Endometrial microvascular endothelial cells (primary cell): ENCODE data around the gene FMOD. TPM values are rescaled to one million over a fixed set of nuclear protein-coding genes. Genes with fewer than 3 reads are reported as not detected.

Experiments used
- in situ Hi-C: cut with HindIII; loops from 2 replicates; pipeline ENCODE4 v1.10.0; 2017; ENCODE audit warnings: low sequenced_read_pairs, low pct_unique_long_range_greater_than_20kb; ENCODE audit errors: inconsistent ontology term
- total RNA-seq: library from RNA; depleted of rRNA; stranded (reverse); fragments of >200 nt; gene quantifications from one replicate; pipeline ENCODE4 v1.2.3, GENCODE V29; 2015; ENCODE audit errors: inconsistent ontology term

The FMOD gene
- total RNA-seq, 1 donor from 2014 or later: not detected

DNA sequence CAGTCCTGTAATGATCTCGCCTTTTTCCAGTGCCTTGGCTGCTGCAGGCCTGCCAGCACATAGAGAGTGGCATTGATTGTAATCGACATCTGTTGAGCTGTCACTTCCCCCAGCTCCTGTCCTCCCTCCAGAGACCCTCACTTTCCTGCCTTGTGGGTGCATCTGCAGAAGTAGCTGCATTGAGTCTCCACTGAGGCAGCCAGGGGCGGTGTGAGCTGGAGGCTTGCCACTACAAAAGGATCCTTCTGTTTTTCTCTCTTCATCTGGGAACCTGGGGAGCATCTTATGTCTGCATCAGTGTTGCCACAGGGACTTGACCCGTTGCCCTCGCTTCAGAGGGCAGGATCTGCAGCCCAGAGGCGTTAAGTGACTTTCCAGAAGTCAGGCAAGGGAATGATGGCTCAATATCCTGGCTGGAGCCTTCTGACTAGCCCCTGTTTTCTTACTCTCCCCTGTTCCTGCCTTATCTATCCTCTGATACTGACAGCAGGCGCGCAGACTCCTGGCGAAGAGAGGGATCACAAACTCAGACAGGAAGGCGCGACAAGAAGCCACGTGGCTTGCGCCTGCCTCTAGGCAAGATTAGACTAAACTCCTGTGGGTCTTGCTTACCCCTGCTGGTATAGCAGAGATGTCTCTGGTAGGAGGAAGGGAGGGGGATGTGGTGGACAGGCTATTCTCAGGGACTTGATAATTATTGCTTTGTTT is 13.3 kb upstream of the FMOD start:
- in situ Hi-C loops: loop anchor here (25.0 kb wide), 1 partner anchor 123 kb away; the partner anchor contains the start of genes OPTC and PRELP

DNA sequence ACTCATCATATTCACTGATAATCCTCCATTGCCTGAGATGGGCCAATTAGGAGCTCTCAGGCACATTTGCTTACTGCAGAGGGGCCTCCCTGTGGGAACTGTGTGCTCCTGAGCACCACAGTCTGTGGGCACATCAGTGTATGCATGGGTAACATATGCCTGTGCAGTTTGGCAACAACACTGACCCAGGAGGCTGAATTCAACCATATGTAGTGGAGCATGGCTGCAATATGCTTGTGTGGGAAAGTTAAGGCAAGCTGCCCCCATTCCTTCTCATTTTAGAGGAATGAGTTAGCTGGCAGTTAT is 11.8 kb upstream of the FMOD start:
- in situ Hi-C loops: loop anchor here (25.0 kb wide), 1 partner anchor 125 kb away; the partner anchor contains the start of genes OPTC and PRELP

DNA sequence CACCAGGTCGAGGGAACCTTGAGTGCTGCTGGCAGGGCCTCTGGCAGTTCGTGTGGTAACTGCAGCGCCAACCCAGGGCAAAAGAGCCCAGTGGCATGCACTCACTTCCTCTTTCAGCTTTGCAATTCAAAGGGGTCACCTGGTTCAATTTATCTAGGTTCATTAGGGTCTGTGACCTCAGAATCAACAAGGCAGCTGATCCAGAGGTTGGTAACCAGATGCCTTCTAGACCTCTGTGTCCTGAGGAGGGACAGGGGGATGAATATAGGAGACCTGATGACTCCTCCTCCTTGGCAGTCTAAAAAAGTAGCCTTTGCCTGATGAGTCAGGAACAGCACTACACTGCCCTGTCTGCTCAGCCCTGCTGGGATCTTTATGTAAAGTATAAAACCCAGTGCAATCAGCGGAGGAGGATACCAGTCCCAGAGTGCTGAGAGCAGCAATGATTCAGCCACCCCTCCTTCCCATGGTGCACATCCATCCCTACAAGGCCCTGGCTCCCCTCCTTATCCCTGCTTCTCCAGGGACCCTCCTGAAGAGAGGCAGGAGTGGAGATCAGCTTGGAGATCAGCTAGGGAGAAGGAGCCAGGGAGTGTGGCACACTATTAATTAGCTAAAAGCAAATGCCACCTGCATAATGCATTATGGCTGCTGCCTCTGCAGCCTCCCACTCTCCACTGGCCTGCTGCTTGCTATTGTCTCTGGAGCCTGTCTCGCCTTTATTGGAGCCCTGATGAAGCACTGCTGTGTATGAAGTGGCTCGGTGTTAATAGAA is 11.2 kb upstream of the FMOD start:
- in situ Hi-C loops: loop anchor here (25.0 kb wide), 1 partner anchor 125 kb away; the partner anchor contains the start of genes OPTC and PRELP

DNA sequence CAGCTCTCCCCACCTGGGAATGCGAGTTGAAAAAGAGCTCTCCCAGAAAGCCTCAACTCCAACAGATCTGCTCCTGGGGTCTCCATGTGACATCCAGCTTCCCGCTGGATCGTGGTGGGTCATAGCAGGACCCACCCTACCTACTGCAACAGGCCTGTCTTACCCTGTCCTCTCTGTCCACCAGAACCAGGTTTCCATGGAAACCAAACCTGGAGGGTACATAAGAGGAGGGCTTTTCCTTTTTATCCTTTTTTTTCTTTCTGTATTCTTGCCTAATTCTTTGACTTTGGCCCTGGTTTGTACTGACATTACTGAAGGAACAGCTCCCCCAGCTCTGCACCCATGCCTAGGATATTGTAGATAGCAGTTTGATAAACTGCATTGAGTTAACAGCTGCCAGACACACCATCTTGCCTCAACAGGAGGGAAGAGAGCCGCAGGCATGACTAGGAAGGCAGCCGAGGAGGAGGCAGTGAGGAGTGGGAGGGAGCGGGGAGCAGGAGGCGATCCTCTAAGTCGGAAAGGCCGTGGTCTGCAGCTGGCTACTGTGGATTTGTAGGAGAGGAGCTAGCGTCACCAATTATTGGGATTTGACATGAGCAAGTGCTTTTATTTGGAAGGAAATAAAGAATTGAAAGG is 9.7 kb upstream of the FMOD start:
- in situ Hi-C loops: loop anchor here (25.0 kb wide), 1 partner anchor 127 kb away; the partner anchor contains the start of genes OPTC and PRELP

DNA sequence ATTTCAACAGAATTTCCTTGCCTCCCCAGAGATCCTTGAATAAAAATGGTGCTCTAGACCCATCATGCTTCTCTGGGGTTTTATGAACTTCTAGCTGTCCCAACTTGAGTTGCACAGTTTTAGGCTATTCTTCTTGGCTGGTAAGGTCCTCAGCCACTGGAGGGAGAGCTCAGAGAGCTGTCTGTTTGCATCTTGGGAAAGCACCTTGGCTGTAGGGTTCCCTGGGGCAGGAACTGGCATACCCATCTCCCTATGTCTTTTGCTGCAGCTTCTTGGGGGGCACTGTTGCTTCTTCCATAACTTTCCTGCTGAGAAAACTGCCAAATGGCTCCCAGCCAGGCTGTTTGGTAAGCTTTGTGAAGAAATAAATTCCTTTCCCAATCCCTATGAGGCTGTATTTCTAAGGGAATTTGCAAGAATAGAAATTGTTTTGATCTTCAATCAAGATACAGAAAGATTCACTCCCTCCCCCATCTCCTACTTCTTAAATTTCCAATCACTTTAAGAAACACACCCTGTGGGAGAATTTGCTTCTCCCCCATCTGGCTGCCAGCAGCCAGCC is 8.2 kb upstream of the FMOD start:
- in situ Hi-C loops: loop anchor here (25.0 kb wide), 1 partner anchor 128 kb away; the partner anchor contains the start of genes OPTC and PRELP

DNA sequence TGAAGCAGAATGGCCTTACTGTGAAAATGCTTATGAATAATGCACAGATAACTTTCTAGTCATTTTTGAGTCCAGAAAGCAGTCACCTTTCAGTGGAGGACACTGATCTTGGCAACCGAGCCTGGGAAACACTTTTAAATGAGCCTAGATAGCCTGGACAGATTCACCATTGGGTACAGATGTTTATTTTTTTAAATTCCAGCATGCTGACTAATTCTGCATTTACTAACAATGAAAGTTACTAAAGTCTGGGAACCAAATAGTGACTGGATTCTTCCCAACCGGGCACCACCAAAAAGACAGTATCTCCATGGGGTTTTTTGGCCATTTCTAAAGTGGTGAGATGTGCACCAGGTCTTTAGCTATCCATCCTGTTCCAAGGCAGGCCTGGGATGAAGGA is 3.3 kb upstream of the FMOD start:
- in situ Hi-C loops: loop anchor here (25.0 kb wide), 1 partner anchor 133 kb away; the partner anchor contains the start of genes OPTC and PRELP

DNA sequence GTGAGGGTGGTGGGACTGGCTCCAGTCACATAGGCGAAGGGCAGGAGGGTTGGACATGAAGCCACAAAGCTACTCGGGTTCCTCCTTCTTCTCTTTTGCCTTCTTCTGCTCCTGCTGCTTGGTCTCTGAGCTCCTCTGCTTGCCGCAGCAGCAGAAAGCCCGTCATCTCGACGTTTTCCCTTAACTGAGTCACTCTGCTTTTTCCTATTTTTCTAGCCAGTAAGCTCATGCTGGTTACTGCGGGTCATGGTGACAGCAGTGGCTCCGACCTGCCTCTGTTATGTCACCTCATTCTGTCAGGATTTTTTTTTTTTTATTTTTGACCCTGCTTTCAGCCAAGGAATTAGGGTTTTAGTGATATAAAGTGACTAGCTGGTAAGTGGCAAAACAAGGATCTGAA is 2.6 kb upstream of the FMOD start:
- in situ Hi-C loops: loop anchor here (25.0 kb wide), 1 partner anchor 134 kb away; the partner anchor contains the start of genes OPTC and PRELP

DNA sequence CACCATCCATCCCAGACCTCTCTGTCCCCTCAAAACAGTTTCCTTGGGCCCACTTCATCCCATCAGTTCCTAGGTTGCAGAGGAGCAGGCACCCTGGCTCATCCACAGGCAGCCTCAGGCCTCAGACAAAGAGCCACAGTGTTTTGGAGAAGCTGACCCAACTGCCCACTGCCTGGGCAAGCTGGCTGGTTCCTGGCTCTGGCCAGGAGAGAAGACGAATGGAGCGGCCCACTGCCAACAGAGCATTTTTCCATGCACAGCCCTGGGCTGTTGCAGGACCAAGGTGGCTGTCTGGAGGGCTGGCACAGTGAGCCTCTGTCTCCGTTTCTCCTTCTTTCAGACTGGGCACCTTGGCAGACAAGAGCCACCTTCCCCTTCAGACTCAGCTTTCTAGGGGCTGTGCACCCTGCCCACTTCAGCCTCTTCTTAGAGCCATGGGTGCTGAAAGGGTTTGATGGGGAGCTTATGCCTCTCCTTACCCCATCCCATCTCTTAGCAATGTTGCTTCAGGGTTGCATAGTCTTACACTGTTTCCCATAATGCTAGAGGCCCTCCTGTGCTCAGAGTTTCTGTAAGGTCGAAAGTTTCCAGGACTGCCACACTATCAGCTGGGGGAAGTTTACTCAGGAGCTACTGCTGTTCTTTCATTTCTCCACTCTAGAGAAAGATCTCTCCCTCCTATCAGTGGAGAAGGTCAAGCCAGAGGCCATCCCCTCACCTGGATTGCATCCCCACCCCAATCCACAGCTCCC is 973 bp downstream of the FMOD start:
- in situ Hi-C loops: loop anchor here (25.0 kb wide), 1 partner anchor 137 kb away; the partner anchor contains the start of genes OPTC and PRELP

DNA sequence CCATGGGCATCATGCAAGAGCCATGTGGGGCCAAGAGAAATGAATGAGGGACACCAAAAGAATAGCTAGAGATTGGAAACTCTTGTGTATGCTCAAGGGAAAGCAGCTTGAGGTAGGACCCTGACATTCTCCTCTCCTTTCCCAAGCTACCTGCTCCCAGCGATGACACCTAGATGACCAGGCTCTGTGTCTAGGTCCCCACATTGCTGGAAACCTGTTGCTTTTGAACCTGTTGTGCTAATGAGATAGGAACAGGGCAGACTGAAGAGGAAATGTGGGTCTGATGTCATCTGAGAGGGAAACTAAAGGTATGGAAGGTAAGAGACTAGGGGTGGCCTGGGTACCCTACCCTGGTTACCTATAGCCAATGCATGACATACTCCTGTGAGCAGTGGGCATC is 1.8 kb downstream of the FMOD start:
- in situ Hi-C loops: no loop called here

DNA sequence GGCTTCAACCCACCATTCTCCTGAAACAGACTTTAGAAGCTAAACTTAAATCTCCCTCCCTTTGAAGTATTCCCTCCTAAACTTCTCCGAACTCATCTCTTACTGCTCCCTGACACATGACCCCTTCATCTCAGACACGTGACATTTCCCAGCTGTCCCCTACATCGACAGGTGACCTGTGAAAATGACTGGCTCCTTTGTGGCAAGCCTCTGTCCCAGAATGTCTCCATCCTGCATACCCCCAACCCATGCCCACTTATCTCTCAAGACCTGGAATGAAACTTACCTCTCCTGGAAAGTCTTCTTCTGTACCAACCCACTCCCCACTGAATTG is 4.2 kb downstream of the FMOD start:
- in situ Hi-C loops: no loop called here

DNA sequence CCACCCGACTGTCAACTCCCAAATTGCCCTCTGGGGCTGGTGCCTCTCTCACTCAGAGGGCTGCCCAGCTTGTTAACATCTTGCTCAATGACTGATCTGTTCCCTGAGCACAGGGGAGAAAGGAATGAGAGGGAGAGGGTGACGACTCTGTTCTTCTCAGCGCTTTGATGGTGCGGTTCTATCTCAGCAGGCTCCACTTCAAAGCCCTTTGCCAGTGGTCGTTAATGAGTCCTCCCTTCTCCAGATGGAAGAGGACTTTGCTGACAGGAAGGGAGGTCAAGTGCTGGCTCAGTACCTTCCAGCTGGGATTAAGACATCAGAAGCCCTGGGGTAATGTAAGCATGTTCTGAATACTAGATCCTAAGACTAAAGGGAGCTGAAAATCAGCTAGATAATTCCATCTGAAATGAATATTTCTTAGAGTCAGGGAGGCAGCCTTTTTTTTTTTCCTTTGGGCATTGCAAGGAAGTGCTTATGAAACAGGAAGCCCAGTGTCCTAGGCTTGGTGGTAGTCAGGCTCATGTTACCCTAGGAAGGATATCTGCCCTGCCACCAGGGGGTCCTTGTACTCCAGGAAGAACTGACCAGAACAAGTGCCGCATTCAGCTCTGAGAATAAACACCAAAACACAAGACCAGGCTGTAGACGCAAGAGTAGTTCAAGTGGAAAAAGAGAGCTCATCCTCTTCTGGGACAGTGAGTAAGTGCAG is 4.7 kb downstream of the FMOD start:
- in situ Hi-C loops: no loop called here

DNA sequence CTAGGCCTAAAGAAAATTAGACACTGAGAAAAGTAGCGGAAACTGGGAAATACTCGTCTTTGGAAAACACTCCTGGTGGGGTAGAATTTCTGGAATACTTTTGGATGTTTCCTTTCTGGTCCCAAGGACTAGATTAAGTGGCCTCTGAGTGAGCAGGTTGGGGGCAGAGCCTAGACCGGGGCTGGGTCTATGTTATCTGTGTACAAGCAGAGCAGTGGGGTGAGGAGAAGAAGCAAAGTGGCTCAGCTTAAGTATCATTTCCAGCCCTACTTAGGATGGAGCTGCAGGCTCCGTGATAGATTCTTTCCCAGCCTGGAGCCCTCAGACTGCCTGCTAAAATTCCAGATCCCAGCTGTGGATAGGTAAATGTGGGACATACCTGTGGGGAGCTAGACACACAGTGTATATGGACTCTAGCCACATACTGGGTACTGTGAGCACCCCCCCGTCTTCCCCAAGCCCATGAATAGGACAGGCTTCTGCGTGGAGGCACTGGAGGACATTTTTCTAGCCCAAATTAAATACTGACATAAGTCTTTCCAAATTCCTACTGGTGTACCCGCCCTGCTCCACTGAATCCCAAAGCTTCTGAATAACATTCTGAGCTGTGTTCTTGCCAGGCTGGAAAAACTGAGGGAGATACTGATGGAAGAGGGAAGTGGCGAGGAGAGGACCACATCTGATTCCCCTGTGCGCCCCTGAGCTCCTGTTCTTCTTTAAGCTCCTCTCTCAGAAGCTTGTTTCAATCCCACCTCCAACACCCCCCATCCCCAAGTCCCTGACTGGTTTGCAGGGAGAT is 6.8 kb downstream of the FMOD start:
- in situ Hi-C loops: no loop called here

DNA sequence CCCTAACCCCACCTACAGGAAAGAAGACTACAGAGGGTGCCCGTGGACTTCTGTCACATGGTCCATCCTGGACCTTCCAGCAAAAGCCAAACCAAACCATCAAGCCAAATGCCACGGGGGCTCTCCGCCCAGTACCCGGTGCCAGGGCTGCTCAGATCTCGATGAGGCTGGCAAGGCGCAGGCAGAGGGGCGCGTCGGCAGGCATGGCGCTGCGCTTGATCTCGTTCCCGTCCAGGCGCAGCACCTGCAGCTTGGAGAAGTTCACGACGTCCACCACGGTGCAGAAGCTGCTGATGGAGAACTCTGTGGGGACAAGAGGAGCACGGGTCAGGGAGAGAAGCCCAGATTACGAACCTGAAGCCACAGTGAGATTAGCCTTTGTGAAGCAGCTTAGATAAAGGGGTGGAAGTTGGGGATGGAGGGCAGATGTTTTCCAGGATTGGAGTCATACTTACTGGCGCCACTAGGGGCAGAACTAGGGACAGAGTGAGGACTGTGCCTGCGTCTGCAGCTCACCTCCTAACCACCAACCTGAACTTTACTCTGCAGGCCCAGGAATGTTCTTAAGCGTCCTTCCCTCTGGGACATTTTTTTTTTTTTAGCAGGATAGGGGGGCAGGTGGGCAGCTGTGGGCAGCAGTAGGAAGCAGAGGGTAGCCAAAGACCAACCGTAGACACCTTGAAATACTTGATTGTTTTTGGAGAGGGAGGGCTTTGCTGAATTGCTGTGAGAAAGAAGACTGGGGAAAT is 8.6 kb downstream of the FMOD start:
- in situ Hi-C loops: no loop called here

DNA sequence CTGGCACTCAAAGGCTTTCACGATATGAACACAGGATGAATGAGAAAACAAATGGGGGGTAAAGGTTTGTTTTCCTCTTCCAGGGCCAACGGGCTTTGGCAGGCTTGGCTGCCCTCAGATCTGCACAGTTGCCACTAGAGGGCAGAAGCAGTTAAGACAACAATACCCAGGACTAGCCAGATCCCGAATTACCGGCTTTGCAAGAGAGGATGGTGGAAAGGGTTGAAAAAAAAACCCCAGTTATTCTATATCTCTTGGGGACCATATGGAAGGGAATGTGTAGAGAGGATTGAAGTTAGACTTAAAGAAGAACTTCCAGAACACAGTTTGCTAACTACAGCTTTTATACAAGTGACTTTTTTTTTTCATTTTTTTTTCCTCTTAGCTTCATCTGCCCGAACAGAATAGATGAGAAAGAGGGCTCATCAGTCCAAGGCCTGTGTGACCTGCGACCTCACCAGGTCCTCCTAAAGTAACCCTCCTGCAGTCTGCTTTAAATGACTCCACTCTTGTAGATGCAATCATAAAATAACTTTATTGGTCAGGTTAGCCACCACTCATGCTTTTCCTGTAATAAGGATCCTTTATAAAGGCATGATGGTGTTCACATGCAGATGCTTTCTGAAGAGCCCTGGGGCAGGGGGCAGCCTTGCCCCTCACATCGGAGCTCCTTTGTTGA is 10.7 kb downstream of the FMOD start:
- in situ Hi-C loops: no loop called here

DNA sequence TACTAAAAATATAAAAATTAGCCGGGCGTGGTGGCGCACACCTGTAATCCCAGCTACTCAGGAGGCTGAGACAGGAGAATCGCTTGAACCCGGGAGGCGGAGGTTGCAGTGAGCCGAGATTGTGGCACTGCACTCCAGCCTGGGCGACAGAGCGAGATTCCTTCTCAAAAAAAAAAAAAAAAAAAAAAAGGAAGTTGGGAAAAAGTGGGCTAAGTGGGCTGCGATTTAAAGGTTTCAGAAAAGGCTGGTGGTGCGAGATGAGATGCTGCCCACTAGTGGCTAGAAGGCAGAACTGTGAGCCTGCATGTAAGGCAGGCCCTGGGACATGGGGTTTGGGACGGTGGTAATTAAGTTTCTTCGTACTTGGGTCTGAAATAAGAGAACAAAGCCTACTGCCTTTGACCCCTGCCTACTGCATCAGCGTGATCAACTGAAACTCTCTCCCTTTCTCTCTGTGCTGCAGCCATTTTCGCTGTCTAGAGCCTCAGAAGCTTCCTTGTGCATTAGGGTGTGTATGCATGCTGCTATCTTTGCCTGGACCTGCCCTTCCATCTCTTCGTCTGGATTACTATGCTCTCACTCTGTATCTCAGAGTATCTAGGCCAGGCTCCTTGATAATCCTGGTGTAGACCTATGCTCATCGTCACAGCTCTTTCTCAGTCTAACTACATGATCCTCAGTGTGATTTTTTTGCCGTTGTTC is 12.4 kb downstream of the FMOD start:
- in situ Hi-C loops: loop anchor here (10.0 kb wide), 1 partner anchor 74 kb away; no protein-coding TSS in a partner anchor
